CD14-positive monocyte (primary cell): ENCODE data around the gene NOX5. TPM values are rescaled to one million over a fixed set of nuclear protein-coding genes. Genes with fewer than 3 reads are reported as not detected.

Source experiments
- DNase-seq, 3 donors: peaks; one replicate each; pipeline ENCODE4 v3.0.0-alpha.2; 2011 to 2022
- H2AFZ ChIP-seq: 2 replicates; pipeline ENCODE4 v1.6.0; 2012; ENCODE audit warnings: mild to moderate bottlenecking, low read depth, low read length, inconsistent platforms; ENCODE audit not compliant: insufficient read depth, poor library complexity, severe bottlenecking
- H3K27ac ChIP-seq, 2 donors: 1 replicate in 1 of 2; 2 replicates in 1 of 2; pipeline ENCODE4 v1.5.1; 2012 to 2013; ENCODE audit warnings: low read length in 2 of 2, control low read depth in 1 of 2, inconsistent platforms in 1 of 2, low read depth in 1 of 2, mild to moderate bottlenecking in 1 of 2
- H3K27me3 ChIP-seq, 2 donors: one replicate each; pipeline versions ENCODE4 v1.6.0 to v1.6.1; 2011 to 2013; ENCODE audit warnings: low read length in 2 of 2; ENCODE audit not compliant: control insufficient read depth in 2 of 2, insufficient read depth in 2 of 2
- H3K36me3 ChIP-seq, 2 donors: replicated peaks in 1 of 2; 1 replicate in 1 of 2; 2 replicates in 1 of 2; pipeline versions ENCODE4 v1.5.1 to v1.6.1; 2012 to 2013; ENCODE audit warnings: low read length in 2 of 2, control low read depth in 1 of 2, inconsistent platforms in 1 of 2, mild to moderate bottlenecking in 1 of 2; ENCODE audit not compliant: insufficient read depth in 2 of 2, control insufficient read depth in 1 of 2
- H3K4me1 ChIP-seq, 2 donors: 1 replicate in 1 of 2; 2 replicates in 1 of 2; pipeline versions ENCODE4 v1.5.1 to v1.6.1; 2012 to 2013; ENCODE audit warnings: low read length in 2 of 2, control low read depth in 1 of 2, inconsistent platforms in 1 of 2, mild to moderate bottlenecking in 1 of 2, moderate library complexity in 1 of 2; ENCODE audit not compliant: insufficient read depth in 2 of 2, control insufficient read depth in 1 of 2
- H3K4me2 ChIP-seq: replicated peaks from 2 replicates; pipeline ENCODE3; 2012; ENCODE audit warnings: low read length, moderate library complexity, mild to moderate bottlenecking; ENCODE audit not compliant: poor library complexity, severe bottlenecking; ENCODE audit errors: extremely low read depth
- H3K4me3 ChIP-seq, 3 experiments: fragments of 200-600 bp in 1 of 3; sonication (generic) in 1 of 3; replicated peaks in 1 of 3; 1 replicate in 2 of 3; 2 replicates in 1 of 3; pipeline ENCODE4 v1.5.1; 2011 to 2013; ENCODE audit warnings: low read length in 3 of 3, mild to moderate bottlenecking in 3 of 3, control low read depth in 2 of 3, low read depth in 2 of 3, inconsistent platforms in 1 of 3, moderate library complexity in 1 of 3
- H3K79me2 ChIP-seq: 2 replicates; pipeline ENCODE4 v1.6.0; 2012; ENCODE audit warnings: mild to moderate bottlenecking, control low read depth, inconsistent platforms, low read length, moderate library complexity; ENCODE audit not compliant: insufficient read depth
- H3K9ac ChIP-seq: 2 replicates; pipeline ENCODE4 v1.6.0; 2017; ENCODE audit warnings: low read length, mild to moderate bottlenecking; ENCODE audit not compliant: insufficient read depth, poor library complexity, severe bottlenecking
- H3K9me3 ChIP-seq, 2 donors: replicated peaks in 1 of 2; 1 replicate in 1 of 2; 2 replicates in 1 of 2; pipeline versions ENCODE4 v1.5.1 to v1.6.1; 2012 to 2013; ENCODE audit warnings: low read length in 2 of 2, control low read depth in 1 of 2; ENCODE audit not compliant: control insufficient read depth in 1 of 2, insufficient read depth in 1 of 2
- H4K20me1 ChIP-seq: 2 replicates; pipeline ENCODE4 v1.6.0; 2012; ENCODE audit warnings: mild to moderate bottlenecking, low read length, control low read depth, moderate library complexity; ENCODE audit not compliant: insufficient read depth
- H3K27ac Mint-ChIP-seq, 7 donors: one replicate each; pipeline ENCODE4 v1.8.0; 2020; ENCODE audit warnings: mild to moderate bottlenecking in 7 of 7, mixed read lengths in 7 of 7, moderate library complexity in 6 of 7, inconsistent platforms in 2 of 7
- H3K27me3 Mint-ChIP-seq, 3 donors: one replicate each; pipeline ENCODE4 v1.8.0; 2021 to 2022; ENCODE audit warnings: low read depth in 3 of 3, mild to moderate bottlenecking in 3 of 3, mixed read lengths in 3 of 3, moderate library complexity in 3 of 3, inconsistent platforms in 1 of 3
- H3K36me3 Mint-ChIP-seq, 2 donors: one replicate each; pipeline ENCODE4 v1.8.0; 2020; ENCODE audit warnings: mixed read lengths in 2 of 2, inconsistent platforms in 1 of 2, mild to moderate bottlenecking in 1 of 2
- H3K4me1 Mint-ChIP-seq: one replicate; pipeline ENCODE4 v1.8.0; 2020; ENCODE audit warnings: mild to moderate bottlenecking, mixed read lengths
- H3K4me3 Mint-ChIP-seq, 2 donors: one replicate each; pipeline ENCODE4 v1.8.0; 2020; ENCODE audit warnings: mild to moderate bottlenecking in 2 of 2, mixed read lengths in 2 of 2, moderate library complexity in 1 of 2
- H3K9me3 Mint-ChIP-seq, 7 donors: one replicate each; pipeline ENCODE4 v1.8.0; 2020 to 2022; ENCODE audit warnings: mixed read lengths in 7 of 7, mild to moderate bottlenecking in 6 of 7, moderate library complexity in 6 of 7, inconsistent platforms in 2 of 7
- CTCF ChIP-seq: fragments of 200-600 bp; IDR thresholded peaks from one replicate; pipeline ENCODE4 v1.8.0; 2022; ENCODE audit warnings: antibody characterized with exemption, mild to moderate bottlenecking
- WGBS: methylation state at CpG from one replicate; pipeline ENCODE4 v1.1.5; 2013; ENCODE audit warnings: missing lambda C conversion rate; ENCODE audit not compliant: insufficient coverage; 5-methylcytosine and 5-hydroxymethylcytosine counted together
- intact Hi-C, 2 donors: fragments of 100-400 bp; cut with micrococcal nuclease; formaldehyde crosslinking; loops; one replicate each; pipeline versions ENCODE4 v1.15.0 to v1.15.1; 2023
- polyA plus RNA-seq, 3 donors: library from polyadenylated mRNA; depleted of rRNA in 1 of 3; unstranded in 2 of 3; stranded (reverse) in 1 of 3; fragments of 300-500 nt in 2 of 3; fragments of >200 nt in 1 of 3; fragmentation: Illumina TruSeq in 2 of 3; gene quantifications; 1 replicate in 2 of 3; 2 replicates in 1 of 3; pipeline ENCODE4 v1.2.3, GENCODE V29; 2012 to 2021

NOX5 gene
- polyA plus RNA-seq, 3 donors, result not detected

DNA sequence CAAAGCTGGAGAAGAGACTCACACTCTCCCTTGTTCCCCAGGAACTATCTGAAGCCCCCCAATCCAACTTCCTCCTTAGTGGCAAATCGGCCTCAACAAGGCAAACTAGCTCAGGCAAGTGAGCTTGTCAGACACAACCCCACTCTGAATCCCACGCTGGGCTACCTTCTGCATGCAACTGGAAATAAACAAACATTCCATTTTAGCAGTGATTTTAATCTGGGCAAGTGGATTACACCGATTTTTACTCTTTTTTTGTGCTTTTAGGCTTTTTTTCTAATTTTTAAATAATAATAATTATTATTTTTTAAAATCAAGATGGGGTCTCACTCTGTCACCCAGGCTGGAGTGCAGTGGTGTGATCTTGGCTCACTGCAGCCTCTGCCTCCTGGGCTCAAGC is 2.9 kb upstream of the NOX5 start:
- intact Hi-C loops, result no loop called here

GRCh38 chr15:69012761-69013364 is 1.6 kb upstream of the NOX5 start:
- Mint-ChIP-seq H3K4me3 (no peak overlapping the region), H3K4me1 (peaks cover 19% of the 10 kb centered on the region), H3K27me3 (peaks cover 1 to 6% (median 5%) of the 10 kb centered on the region in 3 donors), H3K9me3 (peaks cover 1 to 4% (median 2%) of the 10 kb centered on the region in 7 donors), H3K27ac (no peak overlapping the region), H3K36me3 (no peaks in the 10 kb centered on the region)
- no peaks in the 10 kb centered on the region for H4K20me1 ChIP-seq
- H3K79me2 ChIP-seq, result no peaks in the 10 kb centered on the region
- no peak overlapping the region for H3K27ac ChIP-seq
- TF ChIP-seq CTCF, result no peak
- WGBS, result 95% methylated on average over 3 of the region's 5 CpGs
- no peak overlapping the region for H2AFZ ChIP-seq
- peaks cover 5 to 17% of the 10 kb centered on the region in 2 donors for H3K4me1 ChIP-seq
- intact Hi-C loops, result no loop called here
- no peaks in the 10 kb centered on the region for H3K27me3 ChIP-seq
- DNase-seq, result no peak
- H3K4me2 ChIP-seq, result no peak overlapping the region
- no peaks in the 10 kb centered on the region for H3K36me3 ChIP-seq
- H3K9me3 ChIP-seq, result peaks cover 2% of the 10 kb centered on the region in 2 donors
- H3K9ac ChIP-seq, result no peak overlapping the region
- H3K4me3 ChIP-seq, result no peak overlapping the region

More for the DNA sequence above, 2.9 kb upstream of the NOX5 start:
- no peak overlapping the region for H2AFZ ChIP-seq
- H3K79me2 ChIP-seq, result no peaks in the 10 kb centered on the region
- H3K9me3 ChIP-seq, result peaks cover 8 to 9% of the 10 kb centered on the region in 2 donors
- no peak overlapping the region for H3K4me2 ChIP-seq
- no peak for DNase-seq
- no peak overlapping the region for H3K27ac ChIP-seq
- no peaks in the 10 kb centered on the region for H4K20me1 ChIP-seq
- H3K9me3 Mint-ChIP-seq, result peaks cover 5 to 10% (median 8%) of the 10 kb centered on the region in 7 donors
- no peak overlapping the region for H3K9ac ChIP-seq
- peaks cover 5 to 17% of the 10 kb centered on the region in 2 donors for H3K4me1 ChIP-seq
- H3K36me3 Mint-ChIP-seq, result peaks cover 0 to 1% of the 10 kb centered on the region in 2 donors
- no peak overlapping the region for H3K27ac Mint-ChIP-seq
- H3K27me3 ChIP-seq, result no peaks in the 10 kb centered on the region
- H3K4me3 Mint-ChIP-seq, result no peak overlapping the region
- H3K36me3 ChIP-seq, result no peaks in the 10 kb centered on the region
- peaks cover 3 to 7% (median 6%) of the 10 kb centered on the region in 3 donors for H3K27me3 Mint-ChIP-seq
- no peak for TF ChIP-seq CTCF
- peaks cover 19% of the 10 kb centered on the region for H3K4me1 Mint-ChIP-seq
- WGBS, result 90% methylated on average over 2 of the region's 3 CpGs
- no peak overlapping the region for H3K4me3 ChIP-seq
